ENCODE results near the gene RCSD1.

DNA sequence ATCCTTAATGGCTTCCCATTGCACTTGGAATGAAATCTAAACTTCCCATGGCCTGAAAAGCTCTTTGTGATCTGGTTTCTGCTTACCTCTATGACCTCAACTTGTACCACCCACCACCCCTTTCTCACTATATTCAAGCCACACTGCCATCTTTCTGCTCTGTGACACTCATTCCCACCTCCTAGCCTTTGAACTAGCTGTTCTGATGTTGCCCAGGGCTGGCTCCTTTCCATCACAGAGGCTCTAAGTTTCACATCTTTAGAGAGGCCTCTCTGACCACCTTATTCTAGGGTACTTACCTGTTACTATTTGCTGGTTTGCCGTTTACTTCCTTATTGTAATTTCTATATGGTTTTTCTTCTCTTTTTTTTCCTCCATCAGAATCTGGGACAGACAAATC is 96.0 kb downstream of the RCSD1 start:
- TF ChIP-seq, protein P1, sequence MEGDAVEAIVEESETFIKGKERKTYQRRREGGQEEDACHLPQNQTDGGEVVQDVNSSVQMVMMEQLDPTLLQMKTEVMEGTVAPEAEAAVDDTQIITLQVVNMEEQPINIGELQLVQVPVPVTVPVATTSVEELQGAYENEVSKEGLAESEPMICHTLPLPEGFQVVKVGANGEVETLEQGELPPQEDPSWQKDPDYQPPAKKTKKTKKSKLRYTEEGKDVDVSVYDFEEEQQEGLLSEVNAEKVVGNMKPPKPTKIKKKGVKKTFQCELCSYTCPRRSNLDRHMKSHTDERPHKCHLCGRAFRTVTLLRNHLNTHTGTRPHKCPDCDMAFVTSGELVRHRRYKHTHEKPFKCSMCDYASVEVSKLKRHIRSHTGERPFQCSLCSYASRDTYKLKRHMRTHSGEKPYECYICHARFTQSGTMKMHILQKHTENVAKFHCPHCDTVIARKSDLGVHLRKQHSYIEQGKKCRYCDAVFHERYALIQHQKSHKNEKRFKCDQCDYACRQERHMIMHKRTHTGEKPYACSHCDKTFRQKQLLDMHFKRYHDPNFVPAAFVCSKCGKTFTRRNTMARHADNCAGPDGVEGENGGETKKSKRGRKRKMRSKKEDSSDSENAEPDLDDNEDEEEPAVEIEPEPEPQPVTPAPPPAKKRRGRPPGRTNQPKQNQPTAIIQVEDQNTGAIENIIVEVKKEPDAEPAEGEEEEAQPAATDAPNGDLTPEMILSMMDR (conservative IDR thresholded peaks at IDR 0.05; ENCODE audit: low read length), result no peak
- no peak for TF ChIP-seq EZH2phosphoT487 (IDR thresholded peaks at IDR 0.05; ENCODE audit: borderline replicate concordance)
